Left ventricle myocardium superior (tissue), 1 donor: Measurements from ENCODE around the gene PRKCA. TPM values are rescaled to one million over a fixed set of nuclear protein-coding genes. Genes with fewer than 3 reads are reported as not detected.

Source experiments
- ATAC-seq: fragments of 200-7000 bp; cut with Tn5 transposase; one replicate; pipeline ENCODE4 v1.9.1; 2020; ENCODE audit warnings: mild to moderate bottlenecking, moderate library complexity
- DNase-seq: peaks from one replicate; pipeline ENCODE4 v3.0.0-alpha.2; 2020
- intact Hi-C: fragments of 100-400 bp; cut with micrococcal nuclease; formaldehyde crosslinking; loops from one replicate; pipeline ENCODE4 v1.11.0; 2022
- total RNA-seq: library from RNA; stranded (reverse); fragmentation: NEBNext Ultra II Directional; extraction: Animal tissue kit (Norgen Biotek cat#: 25700); gene quantifications from one replicate; pipeline ENCODE4 v1.2.1, GENCODE V29; 2021
- donor health status: DM: no; HTN: yes; CAD: no; lungs with severe emphysema.

The PRKCA gene
- total RNA-seq, 1 donor from 2014 or later = 5.9 TPM

DNA sequence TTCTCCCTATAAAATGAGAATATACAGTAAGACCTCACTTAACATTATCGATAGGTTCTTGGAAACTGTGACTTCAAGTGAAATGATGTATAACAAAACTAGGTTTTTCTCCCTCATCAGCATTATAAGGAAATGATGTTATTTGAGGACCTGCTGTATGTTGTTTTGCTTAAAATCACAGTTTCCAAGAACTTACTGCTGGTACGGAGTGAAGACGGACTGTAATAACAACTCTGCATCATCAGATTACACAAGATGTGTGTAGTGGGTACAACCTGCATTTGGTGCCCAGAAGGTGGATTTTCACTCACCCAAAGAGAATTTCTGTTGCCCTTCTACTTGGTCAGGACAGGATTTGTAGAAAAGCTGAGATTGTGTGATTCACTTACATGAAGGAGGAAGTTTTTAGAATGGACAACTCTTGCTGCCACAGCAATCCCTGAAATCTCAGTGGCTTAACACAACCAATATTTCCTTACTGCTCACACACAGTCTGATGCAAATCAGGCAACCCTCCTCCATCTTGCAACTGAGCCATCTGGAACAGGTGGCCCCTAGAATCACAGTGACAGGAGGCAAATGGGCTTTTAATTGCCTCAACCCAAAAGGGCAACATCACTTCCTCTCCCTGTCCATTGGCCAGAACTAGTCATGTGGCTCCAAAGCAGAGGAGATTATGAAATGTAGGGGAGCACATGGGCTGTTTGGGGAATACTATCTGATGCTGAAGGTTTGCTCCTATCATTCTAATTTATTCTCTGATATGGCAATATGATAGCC lies 464.9 kb downstream of the PRKCA start:
- ATAC-seq (no peak), DNase-seq (no peak)
- intact Hi-C loops = no loop called here

DNA sequence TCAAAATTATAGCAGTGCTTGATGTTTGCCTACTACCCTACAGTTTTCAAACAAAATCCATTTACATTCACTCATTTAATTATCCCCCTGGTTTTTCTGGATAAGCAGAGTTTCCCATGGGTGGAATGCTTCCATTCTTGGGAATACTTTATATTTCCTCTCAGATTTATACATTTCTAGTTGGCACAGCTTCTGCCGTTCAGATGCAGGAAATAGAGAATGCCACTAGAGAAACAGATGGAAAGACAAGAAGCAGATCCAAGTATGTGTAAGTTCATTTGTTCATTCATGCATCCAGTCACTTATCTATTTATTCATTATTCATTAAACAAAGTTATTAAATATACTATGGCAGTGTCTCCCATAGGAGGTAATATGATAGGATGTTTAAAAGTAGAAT lies 467.5 kb downstream of the PRKCA start:
- intact Hi-C loops = no loop called here
- ATAC-seq (no peak), DNase-seq (no peak)

DNA sequence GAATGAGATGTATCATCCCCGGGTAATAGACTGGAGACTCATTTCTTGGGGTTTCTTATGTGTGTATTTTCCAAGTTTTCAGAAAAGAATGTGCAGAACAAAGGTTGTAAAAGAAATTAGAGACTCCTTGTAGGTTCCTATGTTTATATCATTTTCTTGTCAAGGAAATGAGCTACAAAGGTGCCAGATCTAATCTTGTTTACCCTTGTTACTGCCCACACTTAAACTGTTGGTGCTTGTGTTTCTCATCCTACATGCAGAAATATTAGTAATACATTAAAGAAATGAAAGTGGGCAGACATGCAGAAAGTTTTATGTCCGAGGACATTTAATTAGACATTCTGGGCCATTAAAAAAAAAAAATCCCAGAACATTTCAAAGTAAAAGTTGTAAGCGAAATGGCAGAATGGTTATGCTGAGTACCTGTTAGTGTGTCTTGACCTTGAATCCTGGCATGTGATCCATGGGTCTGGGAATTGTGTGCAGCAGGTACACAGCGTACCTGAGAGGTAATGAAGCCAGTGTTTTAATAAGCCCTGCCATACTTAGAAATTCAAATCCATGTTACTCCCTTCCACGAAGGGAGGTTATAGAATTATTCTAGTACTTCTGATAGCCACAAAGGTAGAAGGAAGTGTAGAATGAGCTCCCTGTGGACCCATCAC lies 469.9 kb downstream of the PRKCA start:
- intact Hi-C loops = no loop called here
- DNase-seq (no peak), ATAC-seq (no peak)

DNA sequence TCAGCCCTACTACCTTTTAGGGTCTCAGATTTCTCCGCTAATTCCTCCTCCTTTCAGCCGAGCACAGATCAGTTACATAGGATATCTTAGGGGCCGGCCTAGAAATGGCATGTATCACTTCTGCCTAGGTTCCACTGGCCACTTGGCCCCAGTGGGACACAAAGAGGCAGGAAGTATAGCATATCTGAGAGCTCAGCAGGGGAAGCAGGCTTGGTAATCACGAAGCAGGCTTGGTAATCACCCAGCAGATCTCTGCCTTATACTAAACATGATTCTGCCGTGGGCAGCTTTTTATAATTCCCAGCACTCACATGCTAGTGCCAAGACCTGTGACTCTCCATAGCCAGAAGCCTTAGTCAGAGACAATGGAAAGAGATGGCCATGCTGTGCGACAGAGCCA lies 472.9 kb downstream of the PRKCA start:
- DNase-seq = no peak
- ATAC-seq = no peak
- intact Hi-C loops = no loop called here

DNA sequence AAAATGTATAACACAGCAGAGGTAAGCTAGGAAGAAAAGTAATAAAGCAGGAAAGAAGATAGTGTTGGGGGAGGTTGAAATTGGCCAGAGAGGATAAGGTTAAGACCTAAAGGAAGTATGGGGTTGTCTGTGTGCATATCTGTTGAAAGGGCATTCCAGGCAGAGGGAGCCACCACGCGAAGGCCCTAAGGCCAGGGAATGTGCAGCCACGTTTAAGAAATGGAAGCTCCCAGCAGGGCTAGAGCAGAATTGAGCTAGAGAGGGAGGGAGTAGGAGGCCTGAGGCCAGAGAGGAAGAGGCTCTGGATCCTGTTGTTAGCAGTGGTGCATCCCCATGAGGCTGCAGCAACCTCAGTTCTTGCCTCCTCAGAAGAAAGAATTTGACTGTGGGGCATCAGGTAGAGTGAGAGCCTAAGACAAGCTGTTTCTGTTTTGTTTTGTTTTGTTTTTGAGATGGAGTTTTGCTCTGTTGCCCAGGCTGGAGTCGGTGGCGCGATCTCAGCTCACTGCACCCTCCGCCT lies 473.5 kb downstream of the PRKCA start:
- ATAC-seq = no peak
- intact Hi-C loops = no loop called here
- no peak for DNase-seq

GRCh38 chr17:66776999-66777688 lies 474.7 kb downstream of the PRKCA start:
- no peak for DNase-seq
- no peak for ATAC-seq
- intact Hi-C loops = no loop called here

- ATAC-seq = no peak
- intact Hi-C loops = no loop called here
Observed at GRCh38 chr17:66777689-66778225, 475.3 kb downstream of the PRKCA start.

DNA sequence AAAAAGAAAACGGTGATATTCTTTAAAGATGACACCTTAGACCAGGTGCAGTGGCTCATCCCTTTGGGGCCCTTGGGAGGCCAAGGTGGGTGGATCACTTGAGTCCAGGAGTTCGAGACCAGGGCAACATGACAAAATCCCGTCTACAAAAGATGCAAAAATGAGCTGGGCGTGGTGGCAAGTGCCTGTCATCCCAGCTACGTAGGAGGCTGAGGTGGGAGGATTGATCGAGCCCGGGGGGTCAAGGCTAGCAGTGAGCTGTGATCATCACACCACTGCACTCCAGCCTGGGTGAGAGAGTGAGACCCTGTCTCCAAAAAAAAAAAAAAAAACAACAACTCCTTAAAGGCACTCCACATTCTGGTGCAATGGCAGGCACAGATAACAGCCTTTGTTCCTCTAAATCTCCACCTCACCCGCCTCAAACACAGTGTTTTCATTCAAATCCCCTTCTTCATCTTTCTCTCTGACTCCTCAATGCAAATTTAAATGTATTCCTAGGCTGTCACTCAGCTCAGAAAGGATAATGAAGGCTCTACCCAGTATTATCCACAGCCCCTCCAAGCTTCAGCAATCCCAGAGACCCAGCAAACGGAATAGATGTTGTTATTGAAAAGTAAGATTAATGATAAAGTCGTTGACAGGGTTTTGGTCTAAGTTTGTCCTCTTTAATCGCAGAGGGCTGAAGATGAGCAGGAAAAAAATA lies 476.3 kb downstream of the PRKCA start:
- intact Hi-C loops = no loop called here
- DNase-seq = no peak

More at GRCh38 chr17:66777689-66778225, 475.3 kb downstream of the PRKCA start:
- no peak for DNase-seq

GRCh38 chr17:66779237-66779606 lies 476.8 kb downstream of the PRKCA start:
- intact Hi-C loops = no loop called here
- DNase-seq (no peak), ATAC-seq (no peak)

More for the DNA sequence above, 476.3 kb downstream of the PRKCA start:
- ATAC-seq = no peak

GRCh38 chr17:66781135-66781534 lies 478.7 kb downstream of the PRKCA start:
- ATAC-seq (no peak), DNase-seq (no peak)
- intact Hi-C loops = no loop called here

- intact Hi-C loops = no loop called here
- ATAC-seq (no peak), DNase-seq (no peak)
Observed at GRCh38 chr17:66782851-66783250, 480.4 kb downstream of the PRKCA start.

DNA sequence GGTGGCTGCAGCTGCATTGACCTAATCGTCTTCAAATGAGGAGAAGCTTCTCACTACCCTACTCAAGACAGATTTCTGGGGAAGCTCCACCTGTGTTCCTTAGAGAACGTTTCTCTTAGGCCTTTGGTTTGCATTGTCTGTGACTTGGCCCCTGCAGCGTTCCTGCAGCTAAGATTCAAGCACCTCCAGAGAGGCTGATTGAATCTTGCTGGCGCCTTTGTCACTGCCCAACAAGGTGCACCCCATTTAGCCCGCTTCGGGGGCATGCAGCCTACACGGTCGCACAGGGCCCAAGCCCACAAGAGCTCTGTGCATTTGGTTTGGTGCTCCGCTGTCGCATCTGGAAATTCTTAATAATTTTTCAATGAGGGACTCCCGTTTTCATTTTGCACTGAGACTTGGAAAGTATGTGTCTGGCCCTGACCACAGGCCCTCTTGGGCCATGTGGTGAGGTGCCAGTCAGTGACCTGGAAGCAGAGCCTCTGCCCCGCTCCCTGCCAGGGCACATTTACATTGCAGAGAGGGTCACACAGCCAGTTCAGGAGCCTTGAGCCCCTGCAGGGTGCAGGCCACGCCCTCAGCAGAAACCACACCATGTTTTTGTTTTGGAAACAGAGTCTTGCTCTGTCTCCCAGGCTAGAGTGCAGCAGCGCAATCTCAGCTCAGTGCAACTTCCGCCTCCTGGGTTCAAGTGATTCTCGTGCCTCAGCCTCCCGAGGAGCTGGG lies 481.4 kb downstream of the PRKCA start:
- intact Hi-C loops = no loop called here
- DNase-seq (no peak), ATAC-seq (no peak)

DNA sequence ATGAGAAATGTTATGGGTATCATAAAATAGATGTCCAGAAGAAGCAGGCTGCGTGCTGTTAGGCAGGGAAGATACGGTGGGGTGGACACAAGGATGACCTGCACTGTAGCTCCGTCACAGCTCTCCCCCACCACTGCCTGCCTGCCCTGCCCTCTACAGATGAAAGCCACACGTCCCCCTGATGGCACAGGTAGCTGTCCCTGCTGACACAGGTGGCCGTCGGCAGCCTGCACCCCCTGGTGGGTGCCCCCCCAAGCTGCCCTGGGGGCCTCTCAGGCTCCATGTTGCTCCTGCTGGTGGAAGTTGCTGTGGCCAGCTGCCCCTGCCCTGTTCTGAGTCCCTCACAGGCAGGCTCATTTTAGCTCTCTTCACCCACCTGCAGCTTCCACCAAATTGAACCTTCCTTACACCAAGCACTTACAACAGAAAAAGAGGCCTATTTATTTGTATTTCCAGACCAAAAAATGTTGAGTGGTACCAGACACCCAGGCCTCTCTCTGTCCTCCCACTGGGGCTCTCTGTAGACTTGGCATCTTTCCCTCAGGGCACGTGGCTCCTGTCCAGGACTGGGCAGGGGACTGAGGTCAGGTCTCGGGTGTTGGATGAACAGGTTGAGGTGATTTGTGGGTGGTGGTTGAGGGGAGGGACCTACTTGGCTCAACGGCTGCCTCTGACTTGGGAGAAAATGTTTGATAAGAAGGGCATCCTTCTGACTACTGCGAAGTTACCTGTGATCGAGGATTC lies 482.4 kb downstream of the PRKCA start:
- ATAC-seq (no peak), DNase-seq (no peak)
- intact Hi-C loops = no loop called here

DNA sequence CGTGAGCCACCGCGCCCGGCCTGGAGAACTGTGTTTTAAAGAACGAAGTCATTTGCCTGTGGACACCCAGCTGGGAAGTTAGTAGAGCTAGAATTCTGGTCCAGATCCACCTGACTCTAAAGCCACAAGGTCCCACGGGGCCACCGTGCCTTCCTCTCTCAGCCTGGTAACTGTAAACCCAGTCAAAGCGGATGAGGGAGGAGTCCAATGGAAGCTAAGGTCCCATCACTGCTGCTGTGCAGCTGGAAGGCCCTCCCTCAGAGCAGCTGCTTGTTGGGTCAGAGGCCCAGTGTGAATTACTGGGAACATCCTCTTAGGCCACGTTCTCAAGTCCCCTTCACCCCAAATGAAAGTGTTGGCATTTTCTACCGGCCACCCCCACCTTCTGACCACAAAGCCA lies 483.7 kb downstream of the PRKCA start:
- intact Hi-C loops = no loop called here
- DNase-seq (no peak), ATAC-seq (no peak)

DNA sequence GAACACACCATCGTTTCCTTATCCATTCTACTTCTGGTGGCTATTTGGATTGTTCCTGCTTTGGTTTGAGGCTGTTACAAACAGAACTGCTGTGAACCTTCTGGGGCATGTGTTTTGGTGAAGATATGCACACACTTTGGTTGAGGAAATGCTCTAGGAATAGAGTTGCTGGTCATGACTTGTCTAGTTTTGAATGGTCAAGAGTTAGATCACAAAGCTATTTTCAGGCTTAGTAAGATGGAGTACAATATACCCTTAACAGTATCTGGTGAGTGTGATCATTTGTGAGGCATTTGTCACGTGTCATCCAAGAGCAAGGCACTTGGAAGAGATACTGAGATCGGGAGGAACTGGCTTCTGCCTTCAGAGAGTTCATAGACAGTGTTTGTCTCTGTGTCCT lies 485.5 kb downstream of the PRKCA start:
- no peak for DNase-seq
- peak; percentile 15 for ATAC-seq
- intact Hi-C loops = no loop called here

- intact Hi-C loops = no loop called here
- DNase-seq (no peak), ATAC-seq (peak; percentile 54)
Observed at GRCh38 chr17:66789093-66789492, 486.7 kb downstream of the PRKCA start.

DNA sequence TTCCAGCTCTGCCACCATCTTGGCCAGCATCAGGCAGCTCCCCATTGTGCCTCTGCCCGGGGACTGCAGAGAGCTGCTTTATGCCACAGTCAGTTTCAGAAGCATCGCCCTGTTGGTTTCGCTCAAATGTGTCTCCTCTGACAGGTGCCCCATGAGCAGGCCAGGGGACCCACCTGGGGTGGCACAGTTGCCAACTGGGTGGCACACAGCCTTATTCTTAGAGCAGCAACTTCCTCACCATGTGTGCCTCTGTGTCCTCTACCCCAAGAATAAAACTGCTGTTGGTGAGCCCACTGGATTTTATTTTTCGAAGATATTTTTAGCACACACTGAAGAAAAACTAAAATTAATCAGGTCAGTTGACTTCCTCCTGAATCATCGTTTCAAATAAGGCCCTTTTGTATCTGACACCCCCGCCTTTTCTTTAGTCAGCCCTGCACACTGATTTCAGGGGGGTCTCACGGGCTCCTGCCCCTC lies 487.6 kb downstream of the PRKCA start:
- intact Hi-C loops = no loop called here
- ATAC-seq (no peak), DNase-seq (no peak)

GRCh38 chr17:66790501-66791061 lies 488.2 kb downstream of the PRKCA start:
- ATAC-seq (no peak), DNase-seq (no peak)
- intact Hi-C loops = no loop called here
